Peyer's patch (tissue), 4 donors: Measurements from ENCODE around the gene PDZD2. TPM values are rescaled to one million over a fixed set of nuclear protein-coding genes. Genes with fewer than 3 reads are reported as not detected.
"Not testable (repeated sequence)": the region's sequence is repeated elsewhere in the genome, so short reads cannot be mapped to it uniquely, and the experiment has no call there.

Source experiments
- DNase-seq, 3 donors: peaks; one replicate each; pipeline ENCODE4 v3.0.0-alpha.2; 2017 to 2019
- H3K27ac ChIP-seq, 4 donors: fragments of 200-600 bp; sonication (generic); one replicate each; pipeline ENCODE4 v1.5.1; 2016 to 2019
- H3K27me3 ChIP-seq, 2 donors: fragments of 200-600 bp; sonication (generic); one replicate each; pipeline ENCODE4 v1.5.1; 2019
- H3K36me3 ChIP-seq, 3 donors: fragments of 200-600 bp; sonication (generic); one replicate each; pipeline ENCODE4 v1.5.1; 2016 to 2019
- H3K4me1 ChIP-seq, 4 donors: fragments of 200-600 bp; sonication (generic); one replicate each; pipeline ENCODE4 v1.5.1; 2016 to 2019
- H3K4me3 ChIP-seq, 4 donors: fragments of 200-600 bp; sonication (generic); 1 replicate in 3 of 4; 2 replicates in 1 of 4; pipeline ENCODE4 v1.5.1; 2016 to 2019; ENCODE audit warnings: mild to moderate bottlenecking in 1 of 4
- H3K9me3 ChIP-seq, 4 donors: fragments of 200-600 bp; sonication (generic); one replicate each; pipeline ENCODE4 v1.5.1; 2016 to 2019; ENCODE audit warnings: mild to moderate bottlenecking in 1 of 4
- POLR2A ChIP-seq, 2 donors: fragments of 450-650 bp; IDR thresholded peaks; one replicate each; pipeline ENCODE4 v1.5.1; 2017; ENCODE audit warnings: antibody characterized with exemption in 2 of 2, mild to moderate bottlenecking in 2 of 2, moderate library complexity in 2 of 2
- total RNA-seq, 4 donors: library from RNA; depleted of rRNA; stranded (reverse); fragments of >200 nt; gene quantifications; one replicate each; pipeline ENCODE4 v1.1.0, GENCODE V29; 2016
- TF ChIP-seq, protein P1 (sequence below), 6 experiments: fragments of 450-650 bp in 4 of 6; fragments of 200-600 bp in 2 of 6; sonication (generic) in 1 of 6; IDR thresholded peaks; one replicate each; pipeline ENCODE4 v1.5.1; 2017 to 2019; ENCODE audit warnings: antibody characterized with exemption in 6 of 6, mild to moderate bottlenecking in 3 of 6, moderate library complexity in 1 of 6

The PDZD2 gene
- total RNA-seq, 4 donors from 2014 or later: 0.53 to 7.4 (median 3.0) TPM

DNA sequence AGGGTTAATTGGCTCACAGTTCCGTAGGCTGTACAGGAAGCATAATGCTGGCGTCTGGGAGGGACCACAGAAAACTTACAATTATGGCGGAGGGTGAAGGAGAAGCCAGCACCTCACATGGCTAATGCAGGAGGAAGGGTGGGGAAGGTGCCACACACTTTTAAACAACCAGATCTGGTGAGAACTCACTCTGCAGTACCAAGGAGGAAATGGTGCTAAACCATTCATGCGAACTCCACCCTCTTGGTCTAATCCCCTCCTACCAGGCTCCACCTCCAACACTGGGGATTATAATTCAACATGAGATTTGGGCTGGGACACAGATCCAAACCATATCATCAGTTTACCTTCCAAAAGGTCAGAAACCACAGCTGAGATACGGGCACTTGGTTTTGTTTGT lies 122.9 kb downstream of the PDZD2 start:
- Histone ChIP-seq H3K4me1 (no peaks in the 10 kb centered on the region), H3K27me3 (no peaks in the 10 kb centered on the region), H3K27ac (no peak overlapping the region), H3K36me3 (no peaks in the 10 kb centered on the region), H3K4me3 (no peak overlapping the region), H3K9me3 (no peaks in the 10 kb centered on the region)
- no peak for DNase-seq
- no peak for TF ChIP-seq POLR2A (IDR thresholded peaks at IDR 0.05)
- TF ChIP-seq, protein P1, sequence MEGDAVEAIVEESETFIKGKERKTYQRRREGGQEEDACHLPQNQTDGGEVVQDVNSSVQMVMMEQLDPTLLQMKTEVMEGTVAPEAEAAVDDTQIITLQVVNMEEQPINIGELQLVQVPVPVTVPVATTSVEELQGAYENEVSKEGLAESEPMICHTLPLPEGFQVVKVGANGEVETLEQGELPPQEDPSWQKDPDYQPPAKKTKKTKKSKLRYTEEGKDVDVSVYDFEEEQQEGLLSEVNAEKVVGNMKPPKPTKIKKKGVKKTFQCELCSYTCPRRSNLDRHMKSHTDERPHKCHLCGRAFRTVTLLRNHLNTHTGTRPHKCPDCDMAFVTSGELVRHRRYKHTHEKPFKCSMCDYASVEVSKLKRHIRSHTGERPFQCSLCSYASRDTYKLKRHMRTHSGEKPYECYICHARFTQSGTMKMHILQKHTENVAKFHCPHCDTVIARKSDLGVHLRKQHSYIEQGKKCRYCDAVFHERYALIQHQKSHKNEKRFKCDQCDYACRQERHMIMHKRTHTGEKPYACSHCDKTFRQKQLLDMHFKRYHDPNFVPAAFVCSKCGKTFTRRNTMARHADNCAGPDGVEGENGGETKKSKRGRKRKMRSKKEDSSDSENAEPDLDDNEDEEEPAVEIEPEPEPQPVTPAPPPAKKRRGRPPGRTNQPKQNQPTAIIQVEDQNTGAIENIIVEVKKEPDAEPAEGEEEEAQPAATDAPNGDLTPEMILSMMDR (IDR thresholded peaks at IDR 0.05): no peak

DNA sequence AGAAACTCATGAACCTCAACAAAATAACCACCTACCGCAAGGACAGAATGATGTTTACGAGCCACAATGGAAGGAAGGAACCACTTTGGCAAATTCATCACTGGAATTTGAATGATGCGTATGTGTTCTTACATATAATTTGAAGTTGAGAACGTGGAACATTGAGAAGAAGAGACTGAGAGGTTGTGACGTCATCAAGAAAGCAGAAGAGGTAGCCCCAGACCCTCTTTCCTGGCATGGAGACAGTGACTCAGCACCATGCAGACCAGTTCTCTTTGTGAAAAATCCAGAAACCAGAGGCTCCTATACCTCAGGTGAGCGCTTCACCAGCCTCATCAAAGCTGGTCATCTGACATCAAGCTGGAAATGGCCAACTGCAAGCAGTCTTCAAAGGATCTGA lies 124.5 kb downstream of the PDZD2 start:
- Histone ChIP-seq H3K9me3 (no peaks in the 10 kb centered on the region), H3K4me1 (no peaks in the 10 kb centered on the region), H3K27ac (no peak overlapping the region), H3K27me3 (no peaks in the 10 kb centered on the region), H3K4me3 (no peak overlapping the region), H3K36me3 (no peaks in the 10 kb centered on the region)
- no peak for DNase-seq
- TF ChIP-seq, protein P1 (IDR thresholded peaks at IDR 0.05): no peak
- no peak for TF ChIP-seq POLR2A (IDR thresholded peaks at IDR 0.05)

DNA sequence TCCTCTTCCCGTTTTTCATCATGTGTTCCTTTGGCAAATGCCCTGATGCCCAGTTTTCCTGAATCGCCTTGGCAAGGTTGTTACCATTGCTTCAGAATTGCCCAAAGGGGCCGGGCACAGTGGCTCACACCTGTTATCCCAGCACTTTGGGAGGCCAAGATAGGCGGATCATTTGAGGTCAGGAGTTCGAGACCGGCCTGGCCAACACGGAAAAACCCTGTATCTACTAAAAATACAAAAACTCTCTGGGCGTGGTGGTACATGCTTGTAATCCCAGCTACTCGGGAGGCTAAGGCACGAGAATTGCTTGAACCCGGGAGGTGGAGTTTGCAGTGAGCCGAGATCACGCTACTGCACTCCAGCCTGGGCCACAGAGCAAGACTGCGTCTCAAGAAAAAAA lies 125.8 kb downstream of the PDZD2 start:
- DNase-seq, H3K4me1 ChIP-seq, H3K9me3 ChIP-seq, H3K36me3 ChIP-seq, H3K4me3 ChIP-seq, H3K27me3 ChIP-seq, H3K27ac ChIP-seq: not testable (repeated sequence)

DNA sequence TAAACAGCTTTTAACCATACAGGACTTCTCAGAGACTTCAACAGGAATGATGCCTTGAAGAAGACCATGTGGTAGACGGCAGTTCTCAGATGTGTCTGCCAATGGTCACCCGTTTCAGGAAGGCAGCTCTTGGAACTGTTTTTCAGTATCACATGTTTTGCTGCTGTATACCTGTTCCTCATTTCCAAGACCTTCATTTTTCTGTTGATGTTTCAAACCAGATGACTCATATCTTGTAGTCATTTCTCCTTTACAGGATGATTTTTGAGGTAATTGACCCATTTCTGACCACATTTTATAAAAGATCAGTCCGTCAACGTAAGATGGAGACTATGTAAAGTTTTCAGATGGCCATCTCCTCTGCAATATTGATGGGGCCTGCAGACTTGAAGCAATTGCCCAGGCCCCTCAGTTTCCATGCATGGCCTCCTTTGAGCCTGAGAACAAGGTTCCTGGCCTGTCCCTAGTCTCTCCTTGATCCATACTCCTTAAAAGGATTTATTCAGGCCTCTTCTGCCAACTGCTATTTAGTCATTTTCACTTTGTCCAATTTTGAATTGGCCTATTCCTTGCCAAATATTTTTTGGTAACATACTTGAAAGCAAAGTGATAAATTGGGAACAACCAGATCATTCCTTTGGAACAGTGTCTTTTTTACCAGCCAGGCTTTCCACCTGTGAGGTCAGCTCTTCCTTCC lies 128.6 kb downstream of the PDZD2 start:
- Histone ChIP-seq H3K9me3 (no peaks in the 10 kb centered on the region), H3K4me1 (no peaks in the 10 kb centered on the region), H3K36me3 (no peaks in the 10 kb centered on the region), H3K27me3 (no peaks in the 10 kb centered on the region), H3K4me3 (no peak overlapping the region), H3K27ac (no peak overlapping the region)
- TF ChIP-seq, protein P1 (IDR thresholded peaks at IDR 0.05): no peak
- no peak for TF ChIP-seq POLR2A (IDR thresholded peaks at IDR 0.05)
- DNase-seq: no peak

DNA sequence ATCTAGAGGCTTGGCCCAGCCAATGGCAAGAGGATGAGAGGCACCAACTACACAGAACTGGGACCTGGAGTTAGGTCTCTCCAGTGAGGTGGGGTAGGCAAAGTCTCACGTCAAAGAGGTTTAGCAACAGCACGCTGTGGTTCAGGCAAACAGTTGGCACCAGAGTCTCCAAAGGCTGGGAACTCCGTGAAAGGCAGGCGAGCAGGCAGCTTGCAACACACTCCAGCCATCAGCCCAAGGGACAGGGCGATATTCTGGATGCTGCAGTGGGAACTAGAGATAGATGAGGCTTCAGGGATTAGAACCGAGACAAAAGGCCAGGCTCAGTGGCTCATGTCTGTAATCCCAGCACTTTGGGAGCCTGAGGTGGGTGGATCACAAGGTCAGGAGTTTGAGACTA lies 129.1 kb downstream of the PDZD2 start:
- H3K27ac ChIP-seq: no peak overlapping the region
- no peak for DNase-seq
- no peaks in the 10 kb centered on the region for H3K27me3 ChIP-seq
- H3K4me1 ChIP-seq: no peaks in the 10 kb centered on the region
- H3K4me3 ChIP-seq: no peak overlapping the region
- H3K9me3 ChIP-seq: no peaks in the 10 kb centered on the region
- no peaks in the 10 kb centered on the region for H3K36me3 ChIP-seq
- no peak for TF ChIP-seq POLR2A (IDR thresholded peaks at IDR 0.05)
- TF ChIP-seq, protein P1 (IDR thresholded peaks at IDR 0.05): no peak

DNA sequence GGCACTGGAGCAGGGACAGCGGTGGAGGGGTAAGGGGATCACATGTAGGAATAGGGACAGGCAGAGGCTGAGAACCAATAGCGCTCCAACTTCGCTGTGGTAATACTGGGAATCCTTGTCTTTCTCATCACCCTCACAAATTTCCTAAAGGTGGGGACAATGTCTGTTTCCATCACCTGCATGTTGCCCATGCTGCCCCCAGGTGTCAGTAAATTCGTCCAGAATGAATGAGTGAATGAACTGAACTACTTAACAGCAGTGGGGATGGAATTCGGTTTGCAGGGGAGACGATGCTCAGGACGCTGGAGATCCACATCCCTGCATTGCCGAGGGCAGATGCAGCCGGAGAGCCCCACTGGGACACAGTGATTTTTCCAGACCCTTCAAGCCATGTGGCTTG lies 129.9 kb downstream of the PDZD2 start:
- Histone ChIP-seq H3K36me3 (no peaks in the 10 kb centered on the region), H3K4me1 (no peaks in the 10 kb centered on the region), H3K27me3 (no peaks in the 10 kb centered on the region), H3K9me3 (no peaks in the 10 kb centered on the region), H3K4me3 (no peak overlapping the region), H3K27ac (no peak overlapping the region)
- TF ChIP-seq, protein P1 (IDR thresholded peaks at IDR 0.05): no peak
- no peak for TF ChIP-seq POLR2A (IDR thresholded peaks at IDR 0.05)
- no peak for DNase-seq
